ENCODE measurements around the gene CA10. TPM values are rescaled to one million over a fixed set of nuclear protein-coding genes. Genes with fewer than 3 reads are reported as not detected.

The CA10 gene
- total RNA-seq, 1 experiment from 2014 or later: not detected

GRCh38 chr17:51848451-51848850 is 310.1 kb downstream of the CA10 start:
- Histone ChIP-seq H3K27ac (no peak overlapping the region), H3K4me1 (replicated peaks) (no peaks in the 10 kb centered on the region), H3K9me3 (replicated peaks) (no peaks in the 10 kb centered on the region), H3K4me3 (no peak overlapping the region), H3K36me3 (no peaks in the 10 kb centered on the region), H3K27me3 (replicated peaks) (no peaks in the 10 kb centered on the region)
- no peak for DNase-seq (ENCODE audit: low read depth in 1 of 2, low spot score in 2 of 2)

GRCh38 chr17:51846566-51846965 is 311.9 kb downstream of the CA10 start:
- Histone ChIP-seq H3K9me3 (replicated peaks) (no peaks in the 10 kb centered on the region), H3K4me3 (no peak overlapping the region), H3K4me1 (replicated peaks) (no peaks in the 10 kb centered on the region), H3K27me3 (replicated peaks) (no peaks in the 10 kb centered on the region), H3K27ac (no peak overlapping the region), H3K36me3 (no peaks in the 10 kb centered on the region)
- no peak for DNase-seq (ENCODE audit: low read depth in 1 of 2, low spot score in 2 of 2)

- Histone ChIP-seq H3K4me3 (no peak overlapping the region), H3K9me3 (replicated peaks) (no peaks in the 10 kb centered on the region), H3K4me1 (replicated peaks) (no peaks in the 10 kb centered on the region), H3K27ac (no peak overlapping the region), H3K27me3 (replicated peaks) (no peaks in the 10 kb centered on the region), H3K36me3 (no peaks in the 10 kb centered on the region)
- no peak for DNase-seq (ENCODE audit: low read depth in 1 of 2, low spot score in 2 of 2)
Measured at GRCh38 chr17:51845776-51846175, 312.7 kb downstream of the CA10 start.

GRCh38 chr17:51842763-51843162 is 315.8 kb downstream of the CA10 start:
- Histone ChIP-seq H3K27ac (no peak overlapping the region), H3K36me3 (no peaks in the 10 kb centered on the region), H3K9me3 (replicated peaks) (no peaks in the 10 kb centered on the region), H3K4me3 (no peak overlapping the region), H3K4me1 (replicated peaks) (no peaks in the 10 kb centered on the region), H3K27me3 (replicated peaks) (no peaks in the 10 kb centered on the region)
- DNase-seq (ENCODE audit: low read depth in 1 of 2, low spot score in 2 of 2): no peak

GRCh38 chr17:51841669-51842068 is 316.8 kb downstream of the CA10 start:
- no peaks in the 10 kb centered on the region for H3K4me1 ChIP-seq (replicated peaks)
- H3K9me3 ChIP-seq (replicated peaks): no peaks in the 10 kb centered on the region
- H3K27ac ChIP-seq: no peak overlapping the region
- DNase-seq (ENCODE audit: low read depth in 1 of 2, low spot score in 2 of 2): no peak
- no peaks in the 10 kb centered on the region for H3K36me3 ChIP-seq
- H3K4me3 ChIP-seq: no peak overlapping the region
- H3K27me3 ChIP-seq (replicated peaks): no peaks in the 10 kb centered on the region

GRCh38 chr17:51840688-51841087 is 317.8 kb downstream of the CA10 start:
- DNase-seq (ENCODE audit: low read depth in 1 of 2, low spot score in 2 of 2): no peak
- Histone ChIP-seq H3K27ac (no peak overlapping the region), H3K27me3 (replicated peaks) (0 out of 2 replicates have a peak, but pooled peaks cover under 1% of the 10 kb centered on the region), H3K9me3 (replicated peaks) (no peaks in the 10 kb centered on the region), H3K4me3 (no peak overlapping the region), H3K4me1 (replicated peaks) (no peaks in the 10 kb centered on the region), H3K36me3 (no peaks in the 10 kb centered on the region)

- no peaks in the 10 kb centered on the region for H3K36me3 ChIP-seq
- no peak for DNase-seq (ENCODE audit: low read depth in 1 of 2, low spot score in 2 of 2)
- H3K9me3 ChIP-seq (replicated peaks): no peaks in the 10 kb centered on the region
- no peak overlapping the region for H3K27ac ChIP-seq
- no peak overlapping the region for H3K4me3 ChIP-seq
- 0 out of 2 replicates have a peak, but pooled peaks cover 4% of the 10 kb centered on the region for H3K27me3 ChIP-seq (replicated peaks)
- H3K4me1 ChIP-seq (replicated peaks): no peaks in the 10 kb centered on the region
Measured at GRCh38 chr17:51833620-51834019, 324.9 kb downstream of the CA10 start.

- Histone ChIP-seq H3K27me3 (replicated peaks) (0 out of 2 replicates have a peak, but pooled peaks cover 4% of the 10 kb centered on the region), H3K9me3 (replicated peaks) (no peaks in the 10 kb centered on the region), H3K4me3 (no peak overlapping the region), H3K4me1 (replicated peaks) (no peaks in the 10 kb centered on the region), H3K27ac (no peak overlapping the region), H3K36me3 (no peaks in the 10 kb centered on the region)
- DNase-seq (ENCODE audit: low read depth in 1 of 2, low spot score in 2 of 2): no peak
Measured at GRCh38 chr17:51833045-51833444, 325.5 kb downstream of the CA10 start.

- Histone ChIP-seq H3K4me1 (replicated peaks) (no peaks in the 10 kb centered on the region), H3K4me3 (no peak overlapping the region), H3K27ac (no peak overlapping the region), H3K36me3 (no peaks in the 10 kb centered on the region), H3K27me3 (replicated peaks) (0 out of 2 replicates have a peak, but pooled peaks cover 4% of the 10 kb centered on the region), H3K9me3 (replicated peaks) (no peaks in the 10 kb centered on the region)
- no peak for DNase-seq (ENCODE audit: low read depth in 1 of 2, low spot score in 2 of 2)
Measured at GRCh38 chr17:51830886-51831285, 327.6 kb downstream of the CA10 start.

GRCh38 chr17:51830451-51830850 is 328.1 kb downstream of the CA10 start:
- no peaks in the 10 kb centered on the region for H3K36me3 ChIP-seq
- H3K9me3 ChIP-seq (replicated peaks): no peaks in the 10 kb centered on the region
- 0 out of 2 replicates have a peak, but pooled peaks cover 3% of the 10 kb centered on the region for H3K27me3 ChIP-seq (replicated peaks)
- no peak overlapping the region for H3K27ac ChIP-seq
- no peak for DNase-seq (ENCODE audit: low read depth in 1 of 2, low spot score in 2 of 2)
- no peak overlapping the region for H3K4me3 ChIP-seq
- no peaks in the 10 kb centered on the region for H3K4me1 ChIP-seq (replicated peaks)

- H3K9me3 ChIP-seq (replicated peaks): no peaks in the 10 kb centered on the region
- H3K4me1 ChIP-seq (replicated peaks): no peaks in the 10 kb centered on the region
- H3K4me3 ChIP-seq: no peak overlapping the region
- DNase-seq (ENCODE audit: low read depth in 1 of 2, low spot score in 2 of 2): no peak
- H3K36me3 ChIP-seq: no peaks in the 10 kb centered on the region
- no peak overlapping the region for H3K27ac ChIP-seq
- H3K27me3 ChIP-seq (replicated peaks): 0 out of 2 replicates have a peak, but pooled peaks cover 3% of the 10 kb centered on the region
Measured at GRCh38 chr17:51828901-51829300, 329.6 kb downstream of the CA10 start.

- DNase-seq (ENCODE audit: low read depth in 1 of 2, low spot score in 2 of 2): no peak
- no peaks in the 10 kb centered on the region for H3K4me1 ChIP-seq (replicated peaks)
- H3K36me3 ChIP-seq: no peaks in the 10 kb centered on the region
- H3K27ac ChIP-seq: no peak overlapping the region
- H3K9me3 ChIP-seq (replicated peaks): no peaks in the 10 kb centered on the region
- H3K27me3 ChIP-seq (replicated peaks): 0 out of 2 replicates have a peak, but pooled peaks cover 3% of the 10 kb centered on the region
- no peak overlapping the region for H3K4me3 ChIP-seq
Measured at GRCh38 chr17:51827140-51827539, 331.4 kb downstream of the CA10 start.

- DNase-seq (ENCODE audit: low read depth in 1 of 2, low spot score in 2 of 2): no peak
- H3K36me3 ChIP-seq: no peaks in the 10 kb centered on the region
- no peak overlapping the region for H3K4me3 ChIP-seq
- no peaks in the 10 kb centered on the region for H3K9me3 ChIP-seq (replicated peaks)
- H3K27ac ChIP-seq: no peak overlapping the region
- H3K4me1 ChIP-seq (replicated peaks): no peaks in the 10 kb centered on the region; the same call in 1 of the 2 replicates
- H3K27me3 ChIP-seq (replicated peaks): 0 out of 2 replicates have a peak, but pooled peaks cover 3% of the 10 kb centered on the region
Measured at GRCh38 chr17:51820766-51821165, 337.7 kb downstream of the CA10 start.

GRCh38 chr17:51820252-51820651 is 338.3 kb downstream of the CA10 start:
- Histone ChIP-seq H3K4me3 (no peak overlapping the region), H3K9me3 (replicated peaks) (no peaks in the 10 kb centered on the region), H3K27ac (no peak overlapping the region)

More at GRCh38 chr17:51820252-51820651, 338.3 kb downstream of the CA10 start:
- H3K4me1 ChIP-seq (replicated peaks): no peaks in the 10 kb centered on the region; the same call in 1 of the 2 replicates
- H3K27me3 ChIP-seq (replicated peaks): 0 out of 2 replicates have a peak, but pooled peaks cover under 1% of the 10 kb centered on the region
- peak in 1 of 2 experiments; percentile 8 for DNase-seq (ENCODE audit: low read depth in 1 of 2, low spot score in 2 of 2)
- no peaks in the 10 kb centered on the region for H3K36me3 ChIP-seq
